Sigmoid colon (tissue), 7 donors: ENCODE data around the gene LAMA4. TPM values are rescaled to one million over a fixed set of nuclear protein-coding genes. Genes with fewer than 3 reads are reported as not detected.
A peak's percentile ranks its signal among the peaks of the same experiment; 100 is the strongest.

Source experiments
- DNase-seq: peaks from one replicate; pipeline ENCODE4 v3.0.0-alpha.2; 2019
- H3K27ac ChIP-seq, 4 donors: fragments of 200-600 bp; sonication (generic); one replicate each; pipeline ENCODE4 v1.5.1; 2016 to 2019; ENCODE audit warnings: mild to moderate bottlenecking in 1 of 4
- H3K27me3 ChIP-seq, 3 donors: fragments of 200-600 bp; sonication (generic); one replicate each; pipeline ENCODE4 v1.5.1; 2019; ENCODE audit warnings: mild to moderate bottlenecking in 1 of 3
- H3K36me3 ChIP-seq, 4 donors: fragments of 200-600 bp; sonication (generic); one replicate each; pipeline ENCODE4 v1.5.1; 2016 to 2019
- H3K4me1 ChIP-seq, 4 donors: fragments of 200-600 bp; sonication (generic); one replicate each; pipeline ENCODE4 v1.5.1; 2017 to 2019
- H3K4me3 ChIP-seq, 4 donors: fragments of 200-600 bp; sonication (generic); one replicate each; pipeline ENCODE4 v1.5.1; 2017 to 2019; ENCODE audit warnings: mild to moderate bottlenecking in 2 of 4, moderate library complexity in 1 of 4
- H3K9me3 ChIP-seq, 4 donors: fragments of 200-600 bp in 3 of 4; sonication (generic) in 3 of 4; one replicate each; pipeline versions ENCODE4 v1.5.1 to v1.6.1; 2013 to 2019
- CTCF ChIP-seq, 4 experiments: fragments of 450-650 bp in 3 of 4; fragments of 200-600 bp in 1 of 4; IDR thresholded peaks; one replicate each; pipeline ENCODE4 v1.5.1; 2016 to 2019; ENCODE audit warnings: antibody characterized with exemption in 4 of 4, mild to moderate bottlenecking in 3 of 4, moderate library complexity in 2 of 4
- EP300 ChIP-seq, 4 donors: sonication (generic); formaldehyde crosslinking; IDR thresholded peaks; one replicate each; pipeline ENCODE4 v1.6.1; 2017; ENCODE audit warnings: antibody characterized with exemption in 4 of 4
- POLR2A ChIP-seq, 2 donors: fragments of 450-650 bp; IDR thresholded peaks; one replicate each; pipeline ENCODE4 v1.6.1; 2016; ENCODE audit warnings: antibody characterized with exemption in 2 of 2, mild to moderate bottlenecking in 2 of 2, moderate library complexity in 2 of 2
- POLR2AphosphoS5 ChIP-seq, 4 donors: sonication (generic); formaldehyde crosslinking; IDR thresholded peaks; one replicate each; pipeline ENCODE4 v1.6.1; 2017; ENCODE audit warnings: antibody characterized with exemption in 4 of 4
- WGBS, 2 donors: extraction: QIAGEN DNeasy Blood & Tissue Kit; methylation state at CpG; one replicate each; pipeline ENCODE4 v1.1.7; 2013; 5-methylcytosine and 5-hydroxymethylcytosine counted together
- intact Hi-C: fragments of 100-400 bp; cut with DNase I; formaldehyde crosslinking; loops from one replicate; pipeline ENCODE4 v1.15.1; 2023
- polyA plus RNA-seq, 3 donors: library from polyadenylated mRNA; stranded (reverse); fragments of 200-250 nt; gene quantifications; one replicate each; pipeline ENCODE4 v1.2.3, GENCODE V29; 2013
- total RNA-seq, 4 donors: library from RNA; depleted of rRNA; stranded (reverse); fragments of >200 nt; gene quantifications; one replicate each; pipeline ENCODE4 v1.1.0, GENCODE V29; 2016
- donor health status: healthy with polysubstance abuse.
- donor health status: Bipolar disorder and iron deficiency.
- donor health status: healthy.

Gene LAMA4
- total and polyA plus RNA-seq, 7 donors = 6.9 to 225 (median 95.3) TPM

- Histone ChIP-seq H3K4me3 (no peak overlapping the region), H3K27me3 (no peaks in the 10 kb centered on the region), H3K27ac (peak overlapping the region in 1 of 4 donors; percentile 56), H3K36me3 (peaks cover 0 to 49% (median 14%) of the 10 kb centered on the region in 4 donors), H3K4me1 (peaks cover 0 to 34% (median 27%) of the 10 kb centered on the region in 4 donors), H3K9me3 (no peaks in the 10 kb centered on the region)
- TF ChIP-seq CTCF (IDR thresholded peaks at IDR 0.05) = no peak
- TF ChIP-seq EP300 (IDR thresholded peaks at IDR 0.05) = no peak
- TF ChIP-seq POLR2AphosphoS5 (IDR thresholded peaks at IDR 0.05) = no peak
- TF ChIP-seq POLR2A (IDR thresholded peaks at IDR 0.05) = no peak
- DNase-seq = no peak
- WGBS, 2 donors = 80 to 88% methylated on average over 7 of the region's 7 CpGs
- intact Hi-C loops = no loop called here
These were observed 62.8 kb downstream of the LAMA4 start for GRCh38 chr6:112191509-112192020.

- Histone ChIP-seq H3K4me1 (peaks cover 0 to 40% (median 30%) of the 10 kb centered on the region in 4 donors), H3K4me3 (no peak overlapping the region), H3K9me3 (no peaks in the 10 kb centered on the region), H3K27ac (peak overlapping the region; percentile 24 to 63 (median 53)), H3K36me3 (peaks cover 0 to 60% (median 14%) of the 10 kb centered on the region in 4 donors), H3K27me3 (no peaks in the 10 kb centered on the region)
- no peak for DNase-seq
- 79 to 95% methylated on average over 1 of the region's 1 CpG for WGBS, 2 donors
- no peak for TF ChIP-seq POLR2A (IDR thresholded peaks at IDR 0.05)
- TF ChIP-seq EP300 (IDR thresholded peaks at IDR 0.05) = no peak
- no peak for TF ChIP-seq CTCF (IDR thresholded peaks at IDR 0.05)
- TF ChIP-seq POLR2AphosphoS5 (IDR thresholded peaks at IDR 0.05) = no peak
- intact Hi-C loops = no loop called here
These were observed 64.2 kb downstream of the LAMA4 start for GRCh38 chr6:112190164-112190563.

- intact Hi-C loops = no loop called here
- H3K27ac ChIP-seq = peak overlapping the region; percentile 24 to 63 (median 53)
- H3K27me3 ChIP-seq = no peaks in the 10 kb centered on the region
- no peak overlapping the region for H3K4me3 ChIP-seq
- peaks cover 0 to 44% (median 29%) of the 10 kb centered on the region in 4 donors for H3K4me1 ChIP-seq
- DNase-seq = peak; percentile 79
- TF ChIP-seq POLR2AphosphoS5 (IDR thresholded peaks at IDR 0.05) (peak in 2 of 4 donors; percentile 9 to 28), CTCF (IDR thresholded peaks at IDR 0.05) (no peak), POLR2A (IDR thresholded peaks at IDR 0.05) (no peak), EP300 (IDR thresholded peaks at IDR 0.05) (no peak)
- no peaks in the 10 kb centered on the region for H3K9me3 ChIP-seq
- peaks cover 0 to 61% (median 14%) of the 10 kb centered on the region in 4 donors for H3K36me3 ChIP-seq
- WGBS, 2 donors = 42 to 67% methylated on average over 5 of the region's 5 CpGs
These were observed 64.9 kb downstream of the LAMA4 start for GRCh38 chr6:112189494-112189893.

DNA sequence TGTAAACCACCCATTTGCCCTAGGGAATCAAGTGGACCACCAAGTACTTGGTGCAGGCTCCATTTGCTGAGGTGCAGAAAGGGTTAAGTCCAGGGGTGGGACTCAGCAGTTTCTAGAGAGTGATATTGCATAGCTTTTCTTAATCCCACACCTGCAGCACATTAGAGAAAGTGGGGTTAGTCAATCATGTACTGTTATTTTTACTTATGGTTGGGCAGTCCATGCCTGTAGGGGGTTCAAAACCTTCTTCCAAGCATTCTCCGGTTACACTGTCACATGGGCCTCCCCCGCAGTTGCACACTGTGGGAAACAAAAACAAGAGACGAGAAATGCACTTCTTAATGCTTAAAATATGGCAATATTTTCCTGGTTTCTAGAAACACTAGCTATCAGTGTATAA, 65.5 kb downstream of the LAMA4 start:
- WGBS, 2 donors = 76 to 84% methylated on average over 3 of the region's 3 CpGs
- intact Hi-C loops = no loop called here
- H3K9me3 ChIP-seq = no peaks in the 10 kb centered on the region
- peaks cover 0 to 44% (median 29%) of the 10 kb centered on the region in 4 donors for H3K4me1 ChIP-seq
- no peak for DNase-seq
- no peaks in the 10 kb centered on the region for H3K27me3 ChIP-seq
- peaks cover 0 to 61% (median 14%) of the 10 kb centered on the region in 4 donors for H3K36me3 ChIP-seq
- peak overlapping the region; percentile 25 to 63 (median 53) for H3K27ac ChIP-seq
- H3K4me3 ChIP-seq = no peak overlapping the region
- TF ChIP-seq CTCF (IDR thresholded peaks at IDR 0.05) = no peak
- TF ChIP-seq POLR2AphosphoS5 (IDR thresholded peaks at IDR 0.05) = no peak
- TF ChIP-seq EP300 (IDR thresholded peaks at IDR 0.05) = no peak
- no peak for TF ChIP-seq POLR2A (IDR thresholded peaks at IDR 0.05)

- H3K9me3 ChIP-seq = no peaks in the 10 kb centered on the region
- DNase-seq = no peak
- intact Hi-C loops = no loop called here
- H3K36me3 ChIP-seq = peaks cover 0 to 61% (median 12%) of the 10 kb centered on the region in 4 donors
- H3K4me3 ChIP-seq = no peak overlapping the region
- peak overlapping the region; percentile 10 to 63 (median 53) for H3K27ac ChIP-seq
- no peak for TF ChIP-seq CTCF (IDR thresholded peaks at IDR 0.05)
- TF ChIP-seq EP300 (IDR thresholded peaks at IDR 0.05) = no peak
- peaks cover 0 to 49% (median 31%) of the 10 kb centered on the region in 4 donors for H3K4me1 ChIP-seq
- 50 to 64% methylated on average over 6 of the region's 6 CpGs for WGBS, 2 donors
- H3K27me3 ChIP-seq = no peaks in the 10 kb centered on the region
These were observed 66.6 kb downstream of the LAMA4 start for GRCh38 chr6:112187736-112188135.
